Endometrial microvascular endothelial cells (primary cell): ENCODE results near the gene ZNF138. TPM values are rescaled to one million over a fixed set of nuclear protein-coding genes. Genes with fewer than 3 reads are reported as not detected.
"Not testable (repeated sequence)": the region's sequence is repeated elsewhere in the genome, so short reads cannot be mapped to it uniquely, and the experiment has no call there.

Source experiments
- in situ Hi-C: cut with HindIII; loops from 2 replicates; pipeline ENCODE4 v1.10.0; 2017; ENCODE audit warnings: low sequenced_read_pairs, low pct_unique_long_range_greater_than_20kb; ENCODE audit errors: inconsistent ontology term
- total RNA-seq: library from RNA; depleted of rRNA; stranded (reverse); fragments of >200 nt; gene quantifications from one replicate; pipeline ENCODE4 v1.2.3, GENCODE V29; 2015; ENCODE audit errors: inconsistent ontology term

Gene ZNF138
- total RNA-seq: 4.9 TPM

GRCh38 chr7:64794171-64794844, at the start of gene ZNF138:
ZNF138 (plus strand) TSS chr7:64794428; CDS start chr7:64794569, 141 bp downstream.
- in situ Hi-C loops: no loop called here

- in situ Hi-C loops: no loop called here
Observed at GRCh38 chr7:64744680-64745079, 49.5 kb upstream of the ZNF138 start.

GRCh38 chr7:64747802-64748201, 46.4 kb upstream of the ZNF138 start:
- in situ Hi-C loops: no loop called here

- in situ Hi-C loops: no loop called here
Observed at GRCh38 chr7:64753032-64753431, 41.2 kb upstream of the ZNF138 start.

- in situ Hi-C loops: no loop called here
Observed at GRCh38 chr7:64755865-64756264, 38.4 kb upstream of the ZNF138 start.

- in situ Hi-C loops: no loop called here
Observed at GRCh38 chr7:64758151-64758550, 36.1 kb upstream of the ZNF138 start.

- in situ Hi-C loops: no loop called here
Observed at GRCh38 chr7:64768824-64769223, 25.4 kb upstream of the ZNF138 start.

- in situ Hi-C loops: no loop called here
Observed at GRCh38 chr7:64774204-64774842, 19.9 kb upstream of the ZNF138 start.

- in situ Hi-C loops: no loop called here
Observed at GRCh38 chr7:64775289-64775688, 18.9 kb upstream of the ZNF138 start.

- in situ Hi-C loops: not testable (repeated sequence)
Observed at GRCh38 chr7:64784842-64785241, 9.4 kb upstream of the ZNF138 start.

- in situ Hi-C loops: no loop called here
Observed at GRCh38 chr7:64787295-64787694, 6.9 kb upstream of the ZNF138 start.

- in situ Hi-C loops: not testable (repeated sequence)
Observed at GRCh38 chr7:64789241-64789640, 5.0 kb upstream of the ZNF138 start.

- in situ Hi-C loops: no loop called here
Observed at GRCh38 chr7:64793106-64793755, 997 bp upstream of the ZNF138 start.

- in situ Hi-C loops: no loop called here
Observed at GRCh38 chr7:64795176-64795575, 948 bp downstream of the ZNF138 start.

GRCh38 chr7:64799169-64799568, 4.9 kb downstream of the ZNF138 start:
- in situ Hi-C loops: not testable (repeated sequence)

GRCh38 chr7:64802699-64803098, 8.5 kb downstream of the ZNF138 start:
- in situ Hi-C loops: no loop called here

- in situ Hi-C loops: no loop called here
Observed at GRCh38 chr7:64807731-64808365, 13.6 kb downstream of the ZNF138 start.

- in situ Hi-C loops: no loop called here
Observed at GRCh38 chr7:64811767-64812166, 17.5 kb downstream of the ZNF138 start.

GRCh38 chr7:64830926-64831325, 36.7 kb downstream of the ZNF138 start:
- in situ Hi-C loops: no loop called here

GRCh38 chr7:64832136-64832535, 37.9 kb downstream of the ZNF138 start:
- in situ Hi-C loops: no loop called here
